H1 (cell line): ENCODE data around the gene ANO2. TPM values are rescaled to one million over a fixed set of nuclear protein-coding genes. Genes with fewer than 3 reads are reported as not detected.
A peak's percentile ranks its signal among the peaks of the same experiment; 100 is the strongest.

Experiments used
- CTCF ChIA-PET: fragments of 300-600 bp; sonication (Branson Sonifier 250); formaldehyde crosslinking; loops from one replicate; lab custom pipeline; 2021; ENCODE audit not compliant: partially characterized antibody; lab: Charles Lee
- POLR2A ChIA-PET: fragments of 300-600 bp; sonication (Branson Sonifier 250); formaldehyde crosslinking; loops from one replicate; lab custom pipeline; 2021; ENCODE audit warnings: inconsistent platforms; ENCODE audit not compliant: partially characterized antibody; lab: Charles Lee
- DNase-seq, 2 experiments: peaks; one replicate each; pipeline versions ENCODE4 v3.0.0 to v3.0.0-alpha.2; 2010 to 2022; ENCODE audit warnings: low spot score in 2 of 2, low read depth in 1 of 2, mixed read lengths in 1 of 2
- FAIRE-seq: peaks from 2 replicates; lab custom pipeline; 2011; peaks lifted over from hg19 to GRCh38; lab: Jason Lieb, UNC
- H2AFZ ChIP-seq: 2 replicates; pipeline ENCODE4 v1.8.1; 2012; ENCODE audit warnings: low read length, inconsistent platforms
- H2AK5ac ChIP-seq: 2 replicates; pipeline ENCODE4 v1.6.1; 2013; ENCODE audit warnings: low read depth, low read length
- H2BK120ac ChIP-seq: replicated peaks from 2 replicates; pipeline ENCODE3; 2013; ENCODE audit warnings: low read depth, low read length, inconsistent platforms
- H2BK12ac ChIP-seq: 2 replicates; pipeline ENCODE4 v1.6.1; 2013; ENCODE audit warnings: low read depth, low read length
- H2BK15ac ChIP-seq: 2 replicates; pipeline ENCODE4 v1.6.1; 2013; ENCODE audit warnings: low read length
- H2BK20ac ChIP-seq: 2 replicates; pipeline ENCODE4 v1.6.1; 2013; ENCODE audit warnings: low read length
- H2BK5ac ChIP-seq: 2 replicates; pipeline ENCODE4 v1.6.1; 2013; ENCODE audit warnings: low read depth, low read length
- H3K14ac ChIP-seq: 2 replicates; pipeline ENCODE4 v1.6.1; 2013; ENCODE audit warnings: inconsistent platforms; ENCODE audit not compliant: insufficient read length
- H3K18ac ChIP-seq: 2 replicates; pipeline ENCODE4 v1.6.1; 2013; ENCODE audit warnings: low read length; ENCODE audit errors: extremely low read depth
- H3K23ac ChIP-seq: 2 replicates; pipeline ENCODE4 v1.6.1; 2013; ENCODE audit warnings: inconsistent platforms; ENCODE audit not compliant: insufficient read length
- H3K23me2 ChIP-seq: 2 replicates; pipeline ENCODE4 v1.6.1; 2013; ENCODE audit warnings: low read depth, low read length
- H3K27ac ChIP-seq: 2 replicates; pipeline ENCODE4 v1.6.1; 2011; ENCODE audit warnings: low read depth, low read length, inconsistent platforms
- H3K27me3 ChIP-seq, 4 experiments: replicated peaks in 1 of 4; 1 replicate in 1 of 4; 2 replicates in 3 of 4; pipeline versions ENCODE4 v1.6.1 to v1.8.1; 2011 to 2013; ENCODE audit warnings: low read length in 3 of 4, mild to moderate bottlenecking in 3 of 4, inconsistent platforms in 2 of 4, mixed read lengths in 2 of 4, moderate library complexity in 1 of 4; ENCODE audit not compliant: control insufficient read depth in 3 of 4, insufficient read depth in 3 of 4; ENCODE audit errors: extremely low read depth in 1 of 4
- H3K36me3 ChIP-seq, 4 experiments: 2 replicates each; pipeline versions ENCODE4 v1.6.1 to v1.8.1; 2011 to 2013; ENCODE audit warnings: mild to moderate bottlenecking in 4 of 4, low read length in 3 of 4, moderate library complexity in 2 of 4, control low read depth in 1 of 4, inconsistent platforms in 1 of 4; ENCODE audit not compliant: insufficient read depth in 4 of 4, control insufficient read depth in 2 of 4
- H3K4ac ChIP-seq: replicated peaks from 2 replicates; pipeline ENCODE3; 2013; ENCODE audit warnings: low read length, low read depth, mixed read lengths, inconsistent platforms; ENCODE audit not compliant: insufficient read length
- H3K4me1 ChIP-seq, 4 experiments: replicated peaks in 1 of 4; 1 replicate in 1 of 4; 2 replicates in 3 of 4; pipeline versions ENCODE4 v1.6.1 to v1.8.1; 2011 to 2013; ENCODE audit warnings: low read length in 3 of 4, inconsistent platforms in 2 of 4, mixed read lengths in 1 of 4; ENCODE audit not compliant: insufficient read depth in 4 of 4, control insufficient read depth in 3 of 4
- H3K4me2 ChIP-seq, 2 experiments: 2 replicates each; pipeline versions ENCODE4 v1.6.1 to v1.8.1; 2011 to 2013; ENCODE audit warnings: low read depth in 2 of 2, low read length in 2 of 2, control low read depth in 1 of 2, inconsistent platforms in 1 of 2, mild to moderate bottlenecking in 1 of 2; ENCODE audit not compliant: insufficient read depth in 1 of 2
- H3K4me3 ChIP-seq, 4 experiments: fragments of 200-600, 300-600 bp in 1 of 4; sonication (generic), shearing (Covaris generic), sonication (Bioruptor Twin) in 1 of 4; 2 replicates each; pipeline versions ENCODE4 v1.5.1 to v1.8.1; 2011 to 2016; ENCODE audit warnings: low read length in 4 of 4, low read depth in 3 of 4, control low read depth in 2 of 4, inconsistent platforms in 2 of 4, mild to moderate bottlenecking in 2 of 4, mixed read lengths in 1 of 4, moderate library complexity in 1 of 4; ENCODE audit not compliant: insufficient read depth in 2 of 4; ENCODE audit errors: extremely low read depth in 1 of 4
- H3K56ac ChIP-seq: replicated peaks from 2 replicates; pipeline ENCODE3; 2013; ENCODE audit warnings: low read depth, mild to moderate bottlenecking, mixed read lengths, low read length, inconsistent platforms; ENCODE audit not compliant: insufficient read length
- H3K79me1 ChIP-seq: 2 replicates; pipeline ENCODE4 v1.6.1; 2013; ENCODE audit warnings: low read depth, low read length, control low read depth
- H3K79me2 ChIP-seq, 2 experiments: 2 replicates each; pipeline versions ENCODE4 v1.6.1 to v1.8.1; 2012 to 2013; ENCODE audit warnings: low read length in 2 of 2, mild to moderate bottlenecking in 2 of 2, inconsistent platforms in 1 of 2; ENCODE audit not compliant: insufficient read depth in 2 of 2, control insufficient read depth in 1 of 2
- H3K9ac ChIP-seq, 4 experiments: replicated peaks in 1 of 4; 1 replicate in 1 of 4; 2 replicates in 3 of 4; pipeline versions ENCODE4 v1.6.1 to v1.8.1; 2011 to 2013; ENCODE audit warnings: low read depth in 3 of 4, low read length in 3 of 4, control low read depth in 2 of 4, mild to moderate bottlenecking in 2 of 4, moderate library complexity in 2 of 4, inconsistent platforms in 1 of 4; ENCODE audit errors: extremely low read depth in 1 of 4
- H3K9me3 ChIP-seq, 2 experiments: 2 replicates each; pipeline versions ENCODE4 v1.6.1 to v1.8.1; 2012 to 2013; ENCODE audit warnings: mild to moderate bottlenecking in 2 of 2, moderate library complexity in 2 of 2, control low read depth in 1 of 2, inconsistent platforms in 1 of 2, low read depth in 1 of 2, low read length in 1 of 2, mixed read lengths in 1 of 2; ENCODE audit not compliant: insufficient read depth in 2 of 2
- H4K20me1 ChIP-seq, 2 experiments: replicated peaks in 1 of 2; 2 replicates each; pipeline versions ENCODE3 to v1.8.1; 2011 to 2013; ENCODE audit warnings: inconsistent platforms in 2 of 2, low read length in 2 of 2, mild to moderate bottlenecking in 1 of 2; ENCODE audit not compliant: insufficient read depth in 2 of 2, control insufficient read depth in 1 of 2
- H4K5ac ChIP-seq: 2 replicates; pipeline ENCODE4 v1.6.1; 2013; ENCODE audit warnings: low read length, low read depth, mixed read lengths, inconsistent platforms; ENCODE audit not compliant: insufficient read length
- H4K8ac ChIP-seq: 2 replicates; pipeline ENCODE4 v1.8.0; 2013; ENCODE audit warnings: mild to moderate bottlenecking, moderate library complexity, low read length, inconsistent platforms; ENCODE audit not compliant: insufficient read depth; ENCODE audit errors: extremely low read depth
- H4K91ac ChIP-seq: replicated peaks from 2 replicates; pipeline ENCODE3; 2013; ENCODE audit warnings: low read length, mixed read lengths, inconsistent platforms; ENCODE audit not compliant: insufficient read length
- CREB1 ChIP-seq: IDR thresholded peaks from 2 replicates; pipeline ENCODE4 v1.6.1; 2012; ENCODE audit warnings: inconsistent platforms
- CTCF ChIP-seq, 3 experiments: IDR thresholded peaks; 1 replicate in 2 of 3; 2 replicates in 1 of 3; pipeline versions ENCODE4 v1.5.1 to v1.6.1; 2011; ENCODE audit warnings: low read length in 3 of 3, mild to moderate bottlenecking in 3 of 3, inconsistent platforms in 2 of 3, low read depth in 1 of 3, moderate library complexity in 1 of 3; ENCODE audit not compliant: insufficient read depth in 1 of 3; ENCODE audit errors: control extremely low read depth in 1 of 3
- GTF2F1 ChIP-seq: IDR thresholded peaks from 2 replicates; pipeline ENCODE4 v1.6.1; 2012; ENCODE audit warnings: low read depth, low read length, improper control_type of control experiment, borderline replicate concordance
- HDAC6 ChIP-seq: IDR thresholded peaks from one replicate; pipeline ENCODE4 v1.7.1; 2012; ENCODE audit warnings: low read depth, mild to moderate bottlenecking, inconsistent platforms, low read length, moderate library complexity
- JUND ChIP-seq: IDR thresholded peaks from 2 replicates; pipeline ENCODE4 v1.6.1; 2011; ENCODE audit warnings: mild to moderate bottlenecking, improper control_type of control experiment, low read length
- KDM5A ChIP-seq: fragments of 200-600 bp; IDR thresholded peaks from 2 replicates; pipeline ENCODE4 v1.7.1; 2012; ENCODE audit warnings: mild to moderate bottlenecking, low read length, inconsistent platforms, mixed read lengths
- PHF8 ChIP-seq: fragments of 200-600 bp; sonication (generic); conservative IDR thresholded peaks from 2 replicates; pipeline ENCODE4 v1.7.1; 2012; ENCODE audit warnings: low read depth, mild to moderate bottlenecking, inconsistent platforms, low read length, moderate library complexity
- RAD21 ChIP-seq, 2 experiments: IDR thresholded peaks in 1 of 2; conservative IDR thresholded peaks in 1 of 2; 2 replicates each; pipeline ENCODE4 v1.6.1; 2011; ENCODE audit warnings: low read depth in 2 of 2, low read length in 2 of 2, improper control_type of control experiment in 1 of 2, inconsistent platforms in 1 of 2, mild to moderate bottlenecking in 1 of 2, moderate library complexity in 1 of 2
- SP1 ChIP-seq: IDR thresholded peaks from 2 replicates; pipeline ENCODE4 v1.6.1; 2011; ENCODE audit warnings: low read depth, low read length
- TAF7 ChIP-seq: optimal IDR thresholded peaks from 2 replicates; pipeline ENCODE3; 2011; ENCODE audit warnings: low read depth, mild to moderate bottlenecking, inconsistent platforms, low read length, moderate library complexity, borderline replicate concordance
- TCF12 ChIP-seq: IDR thresholded peaks from 2 replicates; pipeline ENCODE4 v1.6.1; 2011; ENCODE audit warnings: low read depth, mild to moderate bottlenecking, low read length
- TEAD4 ChIP-seq: IDR thresholded peaks from 2 replicates; pipeline ENCODE4 v1.6.1; 2012; ENCODE audit warnings: low read depth, low read length, inconsistent platforms, mixed read lengths
- WGBS, 2 experiments: shearing (Covaris generic) in 1 of 2; methylation state at CpG; one replicate each; pipeline versions ENCODE4 v1.1.6 to v1.1.7; 2013 to 2015; ENCODE audit warnings: low lambda C conversion rate in 2 of 2, mixed read lengths in 2 of 2, inconsistent platforms in 1 of 2, low coverage in 1 of 2, missing lambda C conversion rate in 1 of 2; ENCODE audit not compliant: insufficient replicate concordance in 2 of 2, insufficient coverage in 1 of 2, insufficient read length in 1 of 2; ENCODE audit errors: extremely low coverage in 1 of 2, missing lambda C conversion rate in 1 of 2; 5-methylcytosine and 5-hydroxymethylcytosine counted together
- polyA plus RNA-seq, 7 experiments: library from polyadenylated mRNA; depleted of rRNA in 3 of 7; stranded (reverse) in 5 of 7; unstranded in 2 of 7; fragments of >200 nt in 5 of 7; fragments of 200-250 nt in 2 of 7; gene quantifications; 1 replicate in 5 of 7; 2 replicates in 1 of 7; 4 replicates in 1 of 7; pipeline versions ENCODE4 v1.2.1 to v1.2.3, GENCODE V29; 2011 to 2013; ENCODE audit warnings: missing spikeins in 2 of 7, mixed read lengths in 2 of 7
- total RNA-seq: library from RNA; stranded (reverse); fragmentation: NEBNext Ultra II Directional; extraction: Animal tissue kit (Norgen Biotek cat#: 25700); gene quantifications from 2 replicates; pipeline ENCODE4 v1.2.1, GENCODE V29; 2021

Gene ANO2
- total and polyA plus RNA-seq, 2 of the 8 experiments (the other 6 are each of a cell fraction or from before 2014, with no cell fraction given) = 1.9 to 5.5 TPM

GRCh38 chr12:5588591-5588990 is 356.5 kb downstream of the ANO2 start:
- H3K23ac ChIP-seq = no peak overlapping the region
- H4K5ac ChIP-seq = no peak overlapping the region
- DNase-seq (no peak), FAIRE-seq (no peak)
- H2AK5ac ChIP-seq = peak overlapping the region; percentile 11; the same call in 1 of the 2 replicates
- ChIA-PET CTCF (no interaction called here), POLR2A (no interaction called here)
- peaks cover 5 to 26% (median 10%) of the 10 kb centered on the region in 4 experiments for H3K4me1 ChIP-seq
- no peaks in the 10 kb centered on the region for H3K79me1 ChIP-seq
- H2BK5ac ChIP-seq = 0 out of 2 replicates have a peak overlapping the region, but pooled peaks have one; percentile 46
- H3K27ac ChIP-seq = no peak overlapping the region
- no peak overlapping the region for H3K14ac ChIP-seq
- no peak overlapping the region for H3K9ac ChIP-seq
- WGBS, 2 experiments = 79% methylated on average over 6 of the region's 6 CpGs; no CpG with 5 or more reads in 1 of the 2 experiments
- H2BK120ac ChIP-seq = no peak overlapping the region
- H3K4me2 ChIP-seq = no peak overlapping the region
- H2BK15ac ChIP-seq = peak overlapping the region; percentile 40; the same call in 1 of the 2 replicates
- no peak overlapping the region for H3K4ac ChIP-seq
- H4K8ac ChIP-seq = no peak overlapping the region
- H3K56ac ChIP-seq = no peak overlapping the region
- no peaks in the 10 kb centered on the region for H3K79me2 ChIP-seq
- H4K20me1 ChIP-seq = no peaks in the 10 kb centered on the region
- H2AFZ ChIP-seq = no peak overlapping the region
- H3K36me3 ChIP-seq = no peaks in the 10 kb centered on the region
- H2BK12ac ChIP-seq = peak overlapping the region; percentile 86
- H2BK20ac ChIP-seq = peak overlapping the region; percentile 83
- peak overlapping the region; percentile 50 for H4K91ac ChIP-seq
- H3K4me3 ChIP-seq = peak overlapping the region in 1 of 4 experiments; percentile 0; a peak in 1 of 8 replicates
- H3K9me3 ChIP-seq = no peaks in the 10 kb centered on the region
- H3K27me3 ChIP-seq = peaks cover 0 to 2% (median 0%) of the 10 kb centered on the region in 4 experiments; a peak in 1 of 7 replicates
- H3K18ac ChIP-seq = no peak overlapping the region
- H3K23me2 ChIP-seq = no peaks in the 10 kb centered on the region
- TF ChIP-seq CREB1 (no peak), JUND (no peak), KDM5A (no peak), SP1 (no peak), HDAC6 (no peak), RAD21 (IDR thresholded peaks at IDR 0.05 in 1 of 2, conservative IDR thresholded peaks at IDR 0.05 in 1 of 2; ENCODE audit: low read depth in 2 of 2, low read length in 2 of 2) (no peak), CTCF (IDR thresholded peaks at IDR 0.05; ENCODE audit: control extremely low read depth in 1 of 3, insufficient read depth in 1 of 3, low read depth in 1 of 3, low read length in 3 of 3) (no peak), TAF7 (no peak), TEAD4 (no peak), GTF2F1 (no peak), TCF12 (no peak), PHF8 (no peak)
